Calu3 (cell line): Measurements from ENCODE around the gene INO80C. TPM values are rescaled to one million over a fixed set of nuclear protein-coding genes. Genes with fewer than 3 reads are reported as not detected.

Source experiments
- BruUV-seq: library from RNA; stranded (reverse); fragments of 400-500 nt; replicated peaks from 2 replicates; lab custom pipeline; 2021; lab: Mats Ljungman, UMichigan
- CTCF ChIA-PET: fragments of 300-600 bp; sonication (Branson Sonifier 250); formaldehyde crosslinking; loops from one replicate; lab custom pipeline; 2022; ENCODE audit warnings: antibody characterized with exemption; lab: Charles Lee
- DNase-seq: peaks from one replicate; pipeline ENCODE4 v3.0.0; 2022
- H3K27ac Mint-ChIP-seq: one replicate; pipeline ENCODE4 v1.8.0; 2022; ENCODE audit warnings: mixed read lengths; ENCODE audit not compliant: unreplicated experiment
- H3K27me3 Mint-ChIP-seq: one replicate; pipeline ENCODE4 v1.8.0; 2022; ENCODE audit warnings: mixed read lengths; ENCODE audit not compliant: unreplicated experiment
- H3K36me3 Mint-ChIP-seq: one replicate; pipeline ENCODE4 v1.8.0; 2022; ENCODE audit warnings: mild to moderate bottlenecking, moderate library complexity, mixed read lengths; ENCODE audit not compliant: insufficient read depth, unreplicated experiment
- H3K4me1 Mint-ChIP-seq: one replicate; pipeline ENCODE4 v1.8.0; 2022; ENCODE audit warnings: mild to moderate bottlenecking, low read depth, mixed read lengths; ENCODE audit not compliant: unreplicated experiment
- H3K4me3 Mint-ChIP-seq: one replicate; pipeline ENCODE4 v1.8.0; 2022; ENCODE audit warnings: mild to moderate bottlenecking, low read depth, moderate library complexity, mixed read lengths; ENCODE audit not compliant: unreplicated experiment
- H3K9me3 Mint-ChIP-seq: one replicate; pipeline ENCODE4 v1.8.0; 2022; ENCODE audit warnings: low read depth, mixed read lengths; ENCODE audit not compliant: unreplicated experiment
- CTCF ChIP-seq: fragments of 200-600 bp; IDR thresholded peaks from one replicate; pipeline ENCODE4 v1.8.0; 2022; ENCODE audit warnings: antibody characterized with exemption; ENCODE audit not compliant: unreplicated experiment
- intact Hi-C: fragments of 100-400 bp; cut with micrococcal nuclease; formaldehyde crosslinking; loops from one replicate; pipeline ENCODE4 v1.10.0; 2022; ENCODE audit not compliant: unreplicated experiment
- total RNA-seq: library from RNA; stranded (reverse); gene quantifications from 2 replicates; pipeline ENCODE4 v1.2.3, GENCODE V29; 2022

Gene INO80C
- total RNA-seq, 1 experiment from 2014 or later, result 27.0 TPM

DNA sequence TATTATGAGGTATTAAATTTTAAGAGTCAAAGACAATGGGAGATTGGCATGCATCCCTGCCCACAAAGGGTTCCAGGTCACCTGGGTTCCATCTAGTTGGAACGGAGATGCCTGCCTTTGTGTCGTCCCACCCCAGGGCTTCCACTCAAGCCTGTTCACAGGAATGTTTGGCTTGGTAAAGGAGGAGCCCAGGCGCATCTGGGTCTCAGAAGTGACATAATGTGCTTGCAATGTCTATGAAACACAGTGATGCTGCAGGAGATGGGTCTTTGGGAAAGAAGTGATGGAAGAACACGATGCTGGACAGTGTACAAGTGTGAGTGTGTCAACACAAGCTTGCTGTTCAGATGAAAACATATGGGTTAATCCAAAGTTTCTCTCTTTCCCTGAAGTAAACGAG lies 71.0 kb downstream of the INO80C start:
- CTCF ChIA-PET, result no interaction called here

DNA sequence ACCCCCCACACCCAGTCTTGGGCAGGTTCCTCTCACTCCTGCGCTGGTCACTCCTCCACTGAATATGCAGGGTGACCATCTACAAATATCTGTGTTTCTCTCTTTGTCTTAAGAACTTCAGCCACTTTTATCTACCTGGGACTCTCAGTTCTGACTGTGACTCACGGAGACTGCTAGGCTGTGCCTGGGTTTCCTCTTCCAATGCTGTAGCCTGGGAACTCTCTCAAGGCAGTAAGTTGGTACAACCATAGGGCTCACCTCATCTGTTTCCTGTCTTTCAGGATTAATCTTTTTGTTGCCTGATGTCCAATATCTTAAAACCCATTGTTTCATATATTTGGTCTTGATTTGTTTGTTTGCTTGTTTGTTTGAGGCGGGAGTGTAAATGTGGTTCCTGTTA lies 73.4 kb downstream of the INO80C start:
- BruUV-seq, result no TSS peak
- Mint-ChIP-seq H3K36me3 (no peaks in the 10 kb centered on the region), H3K4me1 (no peaks in the 10 kb centered on the region), H3K27me3 (no peaks in the 10 kb centered on the region), H3K27ac (no peak overlapping the region), H3K9me3 (no peaks in the 10 kb centered on the region), H3K4me3 (no peak overlapping the region)
- CTCF ChIA-PET, result no interaction called here
- intact Hi-C loops, result no loop called here
- DNase-seq, result no peak
- no peak for TF ChIP-seq CTCF

More for the DNA sequence above, 71.0 kb downstream of the INO80C start:
- Mint-ChIP-seq H3K27ac (no peak overlapping the region), H3K27me3 (no peaks in the 10 kb centered on the region), H3K9me3 (no peaks in the 10 kb centered on the region), H3K4me3 (no peak overlapping the region), H3K36me3 (no peaks in the 10 kb centered on the region), H3K4me1 (no peaks in the 10 kb centered on the region)
- DNase-seq, result no peak
- TF ChIP-seq CTCF, result no peak
- BruUV-seq, result no TSS peak
- intact Hi-C loops, result no loop called here

- Mint-ChIP-seq H3K36me3 (no peaks in the 10 kb centered on the region), H3K4me3 (no peak overlapping the region), H3K4me1 (no peaks in the 10 kb centered on the region), H3K27ac (no peak overlapping the region), H3K9me3 (peaks cover 2% of the 10 kb centered on the region), H3K27me3 (no peaks in the 10 kb centered on the region)
- intact Hi-C loops, result no loop called here
- BruUV-seq, result no TSS peak
- no peak for TF ChIP-seq CTCF
- no peak for DNase-seq
- CTCF ChIA-PET, result no interaction called here
These were observed 75.5 kb downstream of the INO80C start for GRCh38 chr18:35422237-35422636.

DNA sequence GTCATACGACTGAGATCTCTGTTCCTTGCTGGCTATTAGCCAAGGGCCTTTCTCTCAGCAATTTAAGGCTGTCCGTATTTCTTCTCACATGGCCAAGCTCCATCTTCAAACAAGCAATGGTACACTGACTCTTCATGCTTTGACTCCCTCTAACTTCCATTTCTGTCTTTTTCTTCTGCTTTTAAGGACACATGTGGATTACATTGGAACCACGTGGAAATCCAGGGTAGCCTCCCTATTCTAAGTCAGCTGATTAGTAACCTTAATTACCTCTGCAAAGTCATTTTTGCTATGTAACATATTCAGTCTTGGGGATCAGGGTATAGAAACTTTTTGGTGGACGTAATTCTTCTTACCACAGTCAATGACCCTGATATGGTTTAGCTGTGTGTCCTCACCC lies 79.2 kb downstream of the INO80C start:
- H3K9me3 Mint-ChIP-seq, result peaks cover 2% of the 10 kb centered on the region
- H3K27ac Mint-ChIP-seq, result no peak overlapping the region
- CTCF ChIA-PET, result no interaction called here
- no peaks in the 10 kb centered on the region for H3K36me3 Mint-ChIP-seq
- TF ChIP-seq CTCF, result no peak
- intact Hi-C loops, result no loop called here
- no peak overlapping the region for H3K4me3 Mint-ChIP-seq
- H3K4me1 Mint-ChIP-seq, result peaks cover 17% of the 10 kb centered on the region
- BruUV-seq, result no TSS peak
- no peaks in the 10 kb centered on the region for H3K27me3 Mint-ChIP-seq
- DNase-seq, result no peak

Other genes starting within 250 kb of the INO80C start
- 15.9 and 17.0 TPM in 2 replicates for gene ZSCAN30, start 207.7 kb downstream of the INO80C start, total RNA-seq
- gene ZNF24, start 153.5 kb downstream of the INO80C start, total RNA-seq, result 56.3 and 60.0 TPM in 2 replicates
- 1.7 and 2.7 TPM in 2 replicates for gene ZNF396, start 120.6 kb downstream of the INO80C start, total RNA-seq
- gene GALNT1, start 83.8 kb upstream of the INO80C start, total RNA-seq, result 105 and 137 TPM in 2 replicates